GM18858 (cell line): ENCODE measurements around the gene CBR4.
"Not testable (repeated sequence)": the region's sequence is repeated elsewhere in the genome, so short reads cannot be mapped to it uniquely, and the experiment has no call there.

Experiments
- ATAC-seq: cut with Tn5 transposase; IDR thresholded peaks from one replicate; pipeline ENCODE4 v1.9.1; 2021; ENCODE audit not compliant: unreplicated experiment

CBR4 gene

DNA sequence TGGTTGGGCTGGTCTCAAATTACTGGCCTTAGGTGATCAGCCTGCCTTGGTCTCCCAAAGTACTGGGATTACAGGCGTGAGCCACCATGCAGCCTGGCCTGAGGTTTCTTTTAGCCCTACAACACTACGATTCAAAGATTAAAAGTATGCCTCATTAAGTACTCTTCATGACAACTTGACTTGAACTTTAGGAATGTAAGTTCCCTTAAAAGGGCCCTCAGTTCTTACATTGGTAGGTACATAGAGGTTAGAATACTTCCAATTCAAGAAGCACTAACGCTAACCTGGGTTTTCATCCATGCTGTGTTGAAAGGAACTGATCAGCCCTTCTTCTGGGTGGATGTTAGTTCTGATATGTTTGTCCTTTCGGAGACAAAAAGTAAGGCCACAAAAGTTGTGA, 15.1 kb downstream of the CBR4 start:
- ATAC-seq = no peak

DNA sequence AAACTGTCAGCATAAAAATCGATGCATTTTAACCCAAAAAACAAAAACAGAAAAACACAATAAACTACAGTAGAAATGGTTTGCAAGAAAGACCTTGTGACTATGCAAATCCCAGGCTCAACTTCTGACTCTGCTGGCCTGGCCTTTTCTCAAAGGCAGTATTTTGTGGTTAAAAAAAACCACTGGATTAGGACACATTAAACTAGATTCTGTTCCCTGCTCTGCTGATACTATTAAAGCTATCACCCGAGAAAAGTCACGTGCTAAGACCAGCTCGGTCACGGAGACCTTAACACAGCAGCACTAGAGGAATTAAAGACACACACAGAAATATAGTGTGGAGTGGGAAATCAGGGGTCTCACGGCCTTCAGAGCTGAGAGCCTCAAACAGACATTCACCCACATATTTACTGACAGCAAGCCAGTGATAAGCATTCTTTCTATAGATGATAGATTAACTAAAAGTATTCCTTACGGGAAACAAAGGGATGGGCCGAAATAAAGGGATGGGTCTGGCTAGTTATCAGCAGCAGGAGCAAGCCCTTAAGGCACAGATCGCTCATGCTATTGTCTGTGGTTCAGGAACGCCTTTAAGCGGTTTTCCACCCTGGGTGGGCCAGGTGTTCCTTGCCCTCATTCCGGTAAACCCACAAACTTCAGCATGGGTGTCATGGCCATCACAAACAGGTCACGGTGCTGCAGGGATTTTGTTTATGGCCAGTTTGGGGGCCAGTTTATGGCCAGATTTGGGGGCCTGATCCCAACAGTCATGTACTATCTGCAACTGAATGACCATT, 16.1 kb downstream of the CBR4 start:
- no peak for ATAC-seq

DNA sequence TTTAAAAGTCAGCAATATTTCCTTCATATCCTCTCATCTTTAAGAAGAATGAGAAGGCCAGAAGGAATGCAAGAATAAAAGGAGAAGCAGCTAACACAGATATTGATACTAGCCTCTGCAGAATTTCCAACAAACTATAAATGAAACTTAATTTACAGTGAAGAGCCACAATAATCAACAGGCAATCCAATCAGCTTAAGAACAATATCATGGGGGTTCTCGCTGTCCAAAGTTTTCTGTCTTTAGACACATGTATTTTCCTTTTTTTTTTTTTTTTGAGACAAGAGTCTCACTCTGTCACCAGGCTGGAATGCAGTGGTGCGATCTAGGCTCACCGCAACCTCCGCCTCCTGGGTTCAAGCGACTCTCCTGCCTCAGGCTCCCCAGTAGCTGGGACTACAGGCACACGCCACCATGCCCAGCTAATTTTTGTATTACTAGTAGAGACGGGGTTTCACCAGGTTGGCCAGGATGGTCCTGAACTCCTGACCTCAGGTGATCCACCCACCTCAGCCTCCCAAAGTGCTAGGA, 17.0 kb downstream of the CBR4 start:
- ATAC-seq = not testable (repeated sequence)

DNA sequence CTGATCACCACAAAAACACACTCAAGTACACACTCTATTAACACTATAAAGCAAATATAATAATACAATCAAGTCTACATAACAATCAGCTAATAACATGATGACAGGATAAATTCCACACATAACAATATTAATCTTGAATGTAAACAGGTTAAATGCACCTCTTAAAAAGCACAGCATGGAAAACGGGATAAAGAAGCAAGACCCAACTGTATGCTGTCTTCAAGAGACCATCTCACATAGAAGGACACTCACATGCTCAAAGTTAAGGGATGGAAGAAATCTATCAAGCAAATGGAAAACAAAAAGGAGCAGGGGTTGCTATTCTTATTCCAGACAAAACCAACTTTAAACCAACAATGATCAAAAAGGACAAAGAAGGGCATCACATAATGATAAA, 28.1 kb downstream of the CBR4 start:
- ATAC-seq = no peak

DNA sequence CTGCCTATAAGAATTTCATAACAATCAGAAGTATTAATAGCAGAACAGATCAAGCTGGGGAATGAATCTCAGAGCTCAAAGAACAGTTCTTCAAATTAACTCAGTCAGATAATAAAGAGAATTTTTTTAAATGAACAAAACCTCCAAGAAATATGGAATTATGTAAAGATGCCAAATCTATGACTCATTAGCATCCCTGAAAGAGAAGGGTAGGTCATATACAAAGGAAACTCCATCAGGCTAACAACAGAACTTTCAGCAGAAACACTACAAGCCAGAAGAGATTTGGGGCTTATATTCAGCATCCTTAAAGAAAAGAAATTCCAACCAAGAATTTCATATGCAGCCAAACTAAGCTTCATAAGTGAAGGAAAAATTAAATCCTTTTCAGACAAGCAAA, 28.6 kb downstream of the CBR4 start:
- no peak for ATAC-seq

DNA sequence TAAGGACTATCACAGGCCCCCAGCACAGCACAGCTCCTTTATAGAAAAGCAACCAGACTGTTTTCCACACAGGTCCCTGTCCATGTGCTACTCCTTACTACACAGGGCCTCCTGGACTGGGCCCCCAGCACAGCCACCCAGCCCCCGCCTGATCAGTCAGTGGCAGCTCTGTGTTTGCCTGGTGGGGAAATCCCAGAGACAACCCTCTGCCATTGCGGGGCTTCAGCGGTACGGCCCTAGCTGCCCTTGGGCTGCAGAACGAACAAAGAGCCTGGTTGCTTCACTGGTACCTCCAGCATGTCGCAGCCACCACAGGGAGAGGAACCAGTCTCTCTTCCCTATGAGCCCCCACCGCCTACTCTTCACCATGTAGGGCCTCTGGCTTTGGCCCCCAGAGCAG, 30.7 kb downstream of the CBR4 start:
- ATAC-seq = no peak

DNA sequence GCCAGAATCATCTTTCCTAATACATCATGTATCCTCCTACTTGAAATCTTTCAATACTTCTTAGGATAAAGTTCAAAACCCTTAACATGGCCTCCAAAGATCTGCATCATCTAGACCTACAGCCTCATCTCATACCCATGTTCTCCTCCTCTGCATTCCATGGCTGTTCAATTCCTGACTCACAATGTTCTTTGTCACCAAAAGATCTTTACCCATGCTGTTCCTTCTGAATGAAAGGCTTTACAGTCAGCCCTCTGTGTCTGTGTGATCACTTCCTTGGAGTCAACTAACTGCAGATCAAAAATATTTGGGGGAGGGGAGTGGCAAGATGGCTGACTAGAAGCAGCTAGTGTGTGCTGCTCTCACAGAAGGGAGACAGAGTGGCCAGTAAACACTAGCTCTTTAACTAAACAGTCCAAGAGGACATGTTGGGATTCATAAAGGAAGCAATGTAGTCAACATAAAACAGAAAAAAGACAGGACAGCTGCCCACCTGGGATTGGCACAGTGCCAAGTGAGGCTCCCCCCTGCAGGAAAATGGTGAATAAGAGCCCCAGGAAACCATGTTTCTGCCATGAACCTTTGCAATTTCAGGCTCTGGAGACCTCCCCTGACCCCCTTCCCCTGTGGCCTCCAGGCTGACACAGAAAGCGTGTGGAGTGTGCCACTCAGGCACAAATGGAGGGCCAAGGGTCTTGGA, 31.9 kb downstream of the CBR4 start:
- ATAC-seq = no peak

DNA sequence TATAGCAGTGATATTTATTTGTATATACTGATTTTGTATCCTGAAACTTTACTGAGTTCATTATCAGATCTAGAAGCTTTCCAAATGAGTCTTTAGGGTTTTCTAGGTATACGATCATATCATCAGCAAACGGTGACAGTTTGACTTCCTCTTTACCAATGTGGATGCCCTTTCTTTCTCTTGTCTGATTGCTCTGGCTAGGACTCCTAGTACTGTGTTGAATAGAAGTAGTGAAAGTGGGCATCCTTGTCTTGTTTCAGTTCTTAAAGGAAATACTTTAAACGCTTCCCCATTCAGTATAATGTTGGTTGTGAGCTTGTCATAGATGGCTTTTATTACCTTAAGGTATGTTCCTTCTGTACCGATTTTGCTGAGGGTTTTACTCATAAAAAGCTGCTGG, 37.5 kb downstream of the CBR4 start:
- ATAC-seq = no peak

DNA sequence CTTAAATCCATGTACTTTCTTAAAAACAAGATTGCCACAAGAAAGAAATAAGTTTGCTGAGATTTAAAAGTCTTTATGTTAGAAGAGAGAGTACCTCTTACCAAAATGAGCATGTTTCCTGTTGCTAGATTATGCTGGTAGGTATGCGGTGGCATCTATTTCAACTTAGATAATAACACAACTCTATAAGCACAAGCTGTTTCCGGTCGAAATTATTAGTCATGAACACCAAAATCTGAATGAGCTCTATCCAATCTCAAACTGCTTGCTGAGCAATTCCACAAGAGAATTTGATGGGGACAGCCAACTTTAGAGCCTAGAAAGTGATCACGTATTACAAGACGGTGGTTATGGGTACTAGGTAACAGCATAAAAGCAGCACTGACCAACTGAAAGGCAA, 49.3 kb downstream of the CBR4 start:
- no peak for ATAC-seq

DNA sequence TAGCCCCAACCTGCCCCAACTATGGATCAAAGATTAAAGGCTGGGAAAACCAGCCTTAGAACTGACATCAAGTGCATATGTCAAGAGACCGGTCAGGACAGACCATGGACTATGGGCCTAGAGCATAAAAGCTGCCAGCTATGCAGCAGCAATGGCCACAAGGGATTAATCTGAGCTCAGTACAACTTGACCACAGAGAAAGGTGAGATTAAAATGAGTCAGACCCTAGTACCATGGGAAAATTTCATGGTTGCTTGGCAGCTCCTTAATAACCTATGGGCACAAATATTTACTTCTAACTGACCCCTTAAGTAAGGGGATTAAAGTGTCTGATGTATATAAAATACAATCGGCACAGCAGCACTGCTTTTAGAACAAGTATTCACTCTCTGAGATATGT, 54.4 kb downstream of the CBR4 start:
- ATAC-seq = no peak

DNA sequence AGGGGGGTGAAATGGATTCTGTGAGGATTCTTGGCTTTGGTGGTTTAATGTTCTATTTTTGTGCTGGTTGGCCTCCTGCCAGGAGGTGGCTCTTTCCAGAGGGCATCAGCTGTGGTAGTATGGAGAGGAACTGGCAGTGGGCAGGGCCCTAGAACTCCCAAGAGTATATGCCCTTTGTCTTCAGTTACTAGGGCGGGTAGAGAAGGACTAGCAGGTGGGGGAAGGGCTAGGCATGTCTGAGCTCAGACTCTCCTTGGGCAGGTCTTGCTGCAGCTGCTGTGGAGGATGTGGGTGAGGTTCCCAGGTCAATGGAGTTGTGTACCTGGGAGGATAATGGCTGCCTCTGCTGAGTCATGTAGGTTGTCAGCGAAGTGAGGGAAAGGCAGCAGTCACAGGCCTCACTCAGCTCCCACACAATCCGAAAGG, 57.2 kb downstream of the CBR4 start:
- not testable (repeated sequence) for ATAC-seq

DNA sequence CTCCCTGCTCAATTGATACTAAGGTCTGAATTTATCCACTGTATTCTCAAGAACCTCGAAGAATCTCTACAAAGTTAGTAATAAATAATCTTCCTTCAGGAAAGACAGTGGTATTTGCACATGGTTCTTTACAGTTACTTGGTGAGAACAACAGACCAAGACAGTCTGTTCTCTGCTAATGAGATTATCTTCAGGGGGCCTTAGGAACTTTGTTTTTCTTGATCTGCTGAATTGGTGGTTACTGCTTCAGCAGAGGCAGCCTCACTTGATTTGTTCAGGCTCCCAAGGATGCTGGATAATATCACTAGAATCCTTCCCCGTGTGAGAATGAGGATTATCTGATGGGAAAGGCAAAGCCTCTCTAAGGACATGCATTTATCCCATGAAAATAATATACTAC, 64.8 kb downstream of the CBR4 start:
- ATAC-seq = no peak

DNA sequence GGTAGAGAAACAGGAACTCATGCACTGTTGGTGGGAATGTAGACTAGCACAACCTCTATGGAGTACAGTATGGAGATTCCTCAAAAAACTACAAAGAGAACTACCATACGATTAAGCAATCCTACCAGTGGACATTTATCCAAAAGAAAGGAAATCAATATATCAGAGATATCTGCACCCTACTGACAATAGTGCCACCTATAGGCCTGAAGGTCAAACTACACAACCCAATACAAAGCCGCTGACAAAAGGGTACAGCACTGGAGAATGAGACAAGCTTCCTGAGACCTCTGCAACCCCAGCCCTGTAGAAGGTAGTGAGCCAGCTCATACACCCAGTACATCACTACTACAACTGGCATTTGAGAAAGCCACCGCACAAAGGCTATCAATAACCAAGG, 67.1 kb downstream of the CBR4 start:
- ATAC-seq = no peak
